Stimulated activated CD4-positive, alpha-beta T cell treated with anti-CD3 and anti-CD28 coated beads, TNF-alpha, amount 100 ng/mL, for 1 hour (primary cell): ENCODE results near the gene MCM3AP.
"Not testable (repeated sequence)": the region's sequence is repeated elsewhere in the genome, so short reads cannot be mapped to it uniquely, and the experiment has no call there.

ENCODE experiments used
- DNase-seq, 3 donors: peaks; one replicate each; pipeline ENCODE4 v3.0.0-alpha.2; 2020; ENCODE audit warnings: low read depth in 3 of 3, low spot score in 1 of 3

The MCM3AP gene

GRCh38 chr21:46243960-46244361 lies 41.5 kb downstream of the MCM3AP start:
- DNase-seq, result no peak

GRCh38 chr21:46243325-46243724 lies 42.1 kb downstream of the MCM3AP start:
- no peak for DNase-seq

DNA sequence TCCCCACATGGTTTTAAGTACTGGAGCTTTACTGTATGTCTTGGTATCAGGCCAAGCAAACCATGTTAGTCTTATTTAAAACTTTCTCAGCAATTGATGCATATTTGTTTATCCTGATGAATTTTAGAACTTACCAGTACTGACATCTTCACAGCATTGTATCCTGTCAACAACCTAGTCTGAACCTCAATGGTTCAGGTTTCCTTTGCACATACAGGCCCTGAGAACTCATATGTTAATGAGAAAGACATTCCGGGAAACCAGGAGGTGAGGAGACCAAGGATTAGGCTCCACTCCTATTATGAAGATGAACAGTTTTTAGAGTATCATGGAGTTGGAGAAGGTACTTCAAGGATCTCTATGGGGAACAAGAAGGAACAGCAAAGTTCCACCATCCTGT lies 43.8 kb downstream of the MCM3AP start:
- not testable (repeated sequence) for DNase-seq

DNA sequence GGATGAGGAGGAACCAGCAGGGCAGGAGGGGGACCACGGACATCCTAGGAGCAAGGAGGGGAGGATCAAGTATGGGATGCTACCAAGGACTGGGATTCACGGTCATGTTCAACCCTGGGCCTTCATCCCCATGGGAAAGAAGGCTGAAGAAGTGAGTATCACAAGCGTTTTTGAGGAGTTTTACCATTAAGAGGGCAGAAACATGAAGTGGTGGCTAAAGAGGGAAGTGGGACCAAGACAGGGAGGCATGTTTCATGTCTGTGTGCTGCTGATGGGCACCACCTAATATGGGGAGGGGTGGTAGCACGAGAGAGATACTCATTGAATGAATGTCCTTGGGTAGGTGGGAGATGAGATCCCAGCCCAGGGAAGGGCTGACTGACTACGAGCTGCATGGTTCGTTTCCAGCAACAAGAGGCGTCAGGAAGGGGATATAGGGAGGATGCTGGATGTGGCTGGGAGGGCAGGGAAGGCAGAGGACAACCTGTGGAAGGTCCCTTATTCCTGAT lies 45.5 kb downstream of the MCM3AP start:
- DNase-seq, result no peak

- no peak for DNase-seq
These were observed 47.9 kb downstream of the MCM3AP start for GRCh38 chr21:46237474-46237873.

DNA sequence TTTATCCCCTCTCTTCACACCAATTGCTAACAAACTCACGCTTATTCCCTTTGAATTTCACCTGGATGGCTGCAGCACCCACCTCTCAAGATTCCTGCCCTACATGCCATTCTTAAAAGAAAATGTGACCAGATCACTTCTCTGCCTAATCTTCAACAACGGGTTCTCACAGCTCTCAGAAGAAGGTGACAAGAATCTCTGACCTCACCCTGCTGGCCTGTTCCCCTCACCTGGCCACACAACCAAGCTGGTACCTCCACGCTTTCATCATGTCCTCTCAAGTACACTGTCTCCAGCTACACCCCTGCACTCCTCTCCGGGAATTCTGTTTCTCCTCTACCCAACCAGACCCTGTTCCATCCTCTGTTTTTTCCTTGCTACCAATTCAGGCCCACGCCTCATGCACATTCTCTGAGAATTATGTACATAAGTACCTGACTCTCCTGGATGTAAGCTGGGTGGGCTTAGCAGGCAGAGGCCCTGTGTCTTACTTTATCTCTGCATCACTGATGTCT lies 50.9 kb downstream of the MCM3AP start:
- DNase-seq, result no peak

DNA sequence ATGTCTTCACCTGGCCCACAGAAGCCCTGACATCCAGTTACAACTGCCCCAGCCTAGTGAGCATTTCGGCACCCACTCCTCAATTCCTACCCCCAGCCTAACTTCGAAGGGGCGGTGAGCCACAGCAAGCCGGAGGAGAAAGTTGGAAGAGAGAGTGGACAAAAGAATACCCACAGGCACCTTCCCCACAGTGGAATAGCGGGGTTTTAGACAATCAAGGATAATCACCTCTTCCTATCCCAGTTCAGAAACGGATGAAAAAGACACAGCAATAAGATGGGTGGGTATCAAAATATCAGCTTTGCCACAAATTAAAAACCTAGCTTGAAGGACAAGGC lies 55.5 kb downstream of the MCM3AP start:
- DNase-seq, result no peak

- no peak for DNase-seq
These were observed 56.1 kb downstream of the MCM3AP start for GRCh38 chr21:46229133-46229922.

- peak; percentile 90 to 99 (median 96) for DNase-seq
These were observed 56.9 kb downstream of the MCM3AP start, which contains the start of gene LSS for GRCh38 chr21:46228345-46229051. Gene LSS (minus strand): TSS chr21:46228774. CDS start chr21:46228745, 29 bp downstream.

GRCh38 chr21:46227811-46228344 lies 57.5 kb downstream of the MCM3AP start:
- no peak for DNase-seq

DNA sequence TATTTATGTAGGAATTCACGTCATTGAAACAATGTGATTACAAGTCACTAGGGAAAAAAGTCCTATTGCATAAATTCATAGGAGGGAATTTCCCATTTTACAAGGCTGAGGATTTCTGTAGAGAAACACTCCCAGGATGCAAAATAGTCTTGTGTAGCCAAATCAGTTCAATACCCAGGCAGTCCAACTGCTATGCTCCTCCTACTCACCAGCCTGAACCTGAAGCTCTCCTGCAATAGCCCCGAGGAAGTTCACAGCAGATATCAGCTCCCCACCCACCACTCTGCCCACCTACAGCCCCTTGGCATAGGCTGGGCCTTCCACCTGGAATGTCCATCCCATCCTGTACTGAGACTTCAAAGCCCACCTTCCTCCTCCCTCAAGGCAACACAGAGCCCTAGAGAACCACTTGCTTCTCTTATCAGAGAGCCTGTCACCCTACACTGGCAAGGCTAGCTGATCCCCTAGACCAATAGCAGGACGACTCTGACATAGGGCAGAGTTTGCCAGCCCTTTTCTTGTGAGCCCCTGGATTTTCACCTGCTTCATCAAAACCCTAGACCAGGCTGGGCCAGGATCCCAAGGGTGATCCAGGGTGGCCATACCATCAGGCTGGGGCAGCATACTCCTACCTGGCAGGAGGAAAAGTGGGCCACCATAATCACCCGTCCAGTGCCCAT lies 58.4 kb downstream of the MCM3AP start:
- no peak for DNase-seq

- no peak for DNase-seq
These were observed 59.3 kb downstream of the MCM3AP start for GRCh38 chr21:46226146-46226545.

DNA sequence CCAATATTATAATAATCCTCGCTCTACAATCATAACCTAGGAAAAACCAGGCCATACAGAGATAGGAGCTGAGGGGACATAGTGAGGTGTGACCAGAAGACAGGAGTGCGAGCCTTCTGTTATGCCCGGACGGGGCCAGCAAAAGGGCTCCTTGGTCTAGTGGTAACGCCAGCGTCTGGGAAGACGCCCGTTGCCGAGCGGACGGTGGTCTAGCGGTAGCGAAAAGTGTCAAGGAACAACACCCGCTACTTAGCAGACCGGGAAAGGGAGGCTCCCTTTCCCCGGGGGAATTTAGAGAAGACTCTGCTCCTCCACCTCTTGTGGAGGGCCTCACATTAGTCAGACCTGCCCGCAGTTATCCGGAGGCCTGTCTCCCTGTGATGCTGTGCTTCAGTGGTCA lies 61.8 kb downstream of the MCM3AP start:
- DNase-seq, result not testable (repeated sequence)

DNA sequence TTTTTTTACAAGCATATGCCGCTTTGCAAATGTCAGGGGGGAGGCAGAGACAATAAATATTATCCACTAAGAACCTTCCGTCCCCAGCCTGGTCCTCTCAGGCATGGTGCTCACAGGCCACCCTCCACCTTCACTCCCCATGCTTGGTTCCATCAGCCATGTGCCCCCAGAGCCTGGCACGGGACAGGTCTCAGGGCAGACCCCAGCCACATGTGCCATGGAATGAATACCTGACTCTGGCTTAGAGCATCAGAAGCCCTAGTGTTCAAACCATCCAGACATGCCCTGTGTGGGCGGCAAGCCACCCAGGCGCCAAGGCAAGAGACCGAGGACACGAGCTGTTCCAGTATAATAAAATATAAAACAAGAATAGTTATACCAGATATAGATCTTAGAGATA lies 62.2 kb downstream of the MCM3AP start:
- DNase-seq, result no peak

- no peak for DNase-seq
These were observed 62.8 kb downstream of the MCM3AP start for GRCh38 chr21:46222436-46223116.

DNA sequence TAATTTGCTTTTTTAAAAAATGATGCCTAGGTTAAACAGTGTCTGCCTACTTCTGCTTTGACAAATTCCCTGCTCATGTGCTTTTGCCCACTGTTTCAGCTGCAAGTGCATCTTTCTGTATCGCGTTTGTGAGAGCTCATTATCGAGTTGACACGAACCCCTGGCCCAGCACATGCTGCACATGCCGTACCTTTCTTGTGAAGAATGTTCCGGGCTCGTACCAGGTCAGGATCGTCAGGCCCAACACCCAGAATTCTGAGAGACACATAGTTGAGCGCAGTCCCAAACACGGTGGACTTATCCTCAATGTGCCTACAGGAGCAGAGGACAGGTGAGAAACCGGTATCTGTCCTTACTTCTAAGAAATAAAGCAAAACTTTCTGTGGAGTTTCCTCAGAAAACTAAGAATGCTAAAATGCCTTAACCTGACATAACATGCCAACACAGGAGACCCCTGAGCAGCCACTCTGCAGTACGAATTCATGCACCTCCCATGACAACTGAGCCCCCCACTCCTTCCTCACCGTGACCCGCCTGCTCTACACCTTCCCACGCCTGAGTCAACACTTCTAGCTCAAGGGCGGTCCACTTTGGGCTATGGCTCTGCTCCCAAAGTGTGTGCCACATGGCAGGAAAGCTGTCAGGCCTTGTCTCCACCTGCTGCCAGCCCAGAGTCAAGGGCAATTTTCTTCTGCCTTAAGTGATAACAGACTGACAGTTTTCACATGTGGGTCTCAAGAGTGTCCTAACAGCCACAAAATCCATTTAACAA lies 63.6 kb downstream of the MCM3AP start:
- no peak for DNase-seq

DNA sequence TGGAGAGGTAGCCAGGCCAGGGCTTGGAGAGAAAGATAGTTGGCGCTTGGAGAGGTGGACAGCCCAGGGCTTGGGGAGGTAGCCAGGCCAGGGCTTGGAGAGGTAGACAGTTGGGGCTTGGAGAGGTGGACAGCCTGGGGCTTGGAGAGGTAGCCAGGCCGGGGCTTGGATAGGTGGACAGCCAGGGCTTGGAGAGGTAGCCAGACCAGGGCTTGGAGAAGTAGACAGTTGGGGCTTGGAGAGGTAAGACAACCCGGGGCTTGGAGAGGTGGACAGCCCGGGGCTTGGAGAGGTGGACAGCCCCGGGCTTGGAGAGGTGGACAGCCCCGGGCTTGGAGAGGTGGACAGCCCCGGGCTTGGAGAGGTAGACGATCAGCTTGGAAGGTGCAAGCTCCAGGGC lies 64.6 kb downstream of the MCM3AP start:
- DNase-seq, result no peak

DNA sequence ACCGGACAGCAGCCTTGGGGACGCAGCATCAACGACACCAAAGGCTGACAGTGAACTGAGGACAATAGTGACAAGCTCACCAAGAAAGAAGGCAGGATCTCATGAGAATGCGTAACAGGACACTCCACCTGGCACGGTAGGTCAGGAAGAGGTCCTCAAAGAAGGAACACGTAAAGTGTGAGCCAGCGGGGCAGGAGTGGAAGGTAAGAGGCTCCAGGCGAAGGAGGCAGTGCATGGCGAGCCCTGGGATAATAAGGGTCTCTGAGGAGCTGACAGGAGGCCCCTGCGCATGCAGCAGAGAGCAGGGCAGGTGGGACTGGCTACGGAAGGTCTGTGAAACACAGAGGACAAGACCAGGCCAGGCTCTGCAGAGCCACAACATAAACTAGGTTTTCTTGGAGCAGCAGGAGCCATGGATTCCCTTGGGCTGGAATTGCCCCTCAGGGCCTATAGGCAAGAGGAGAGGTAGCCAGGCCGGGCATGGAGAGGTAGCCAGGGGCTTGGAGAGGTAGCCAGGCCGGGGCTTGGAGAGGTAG lies 65.1 kb downstream of the MCM3AP start:
- DNase-seq, result no peak

DNA sequence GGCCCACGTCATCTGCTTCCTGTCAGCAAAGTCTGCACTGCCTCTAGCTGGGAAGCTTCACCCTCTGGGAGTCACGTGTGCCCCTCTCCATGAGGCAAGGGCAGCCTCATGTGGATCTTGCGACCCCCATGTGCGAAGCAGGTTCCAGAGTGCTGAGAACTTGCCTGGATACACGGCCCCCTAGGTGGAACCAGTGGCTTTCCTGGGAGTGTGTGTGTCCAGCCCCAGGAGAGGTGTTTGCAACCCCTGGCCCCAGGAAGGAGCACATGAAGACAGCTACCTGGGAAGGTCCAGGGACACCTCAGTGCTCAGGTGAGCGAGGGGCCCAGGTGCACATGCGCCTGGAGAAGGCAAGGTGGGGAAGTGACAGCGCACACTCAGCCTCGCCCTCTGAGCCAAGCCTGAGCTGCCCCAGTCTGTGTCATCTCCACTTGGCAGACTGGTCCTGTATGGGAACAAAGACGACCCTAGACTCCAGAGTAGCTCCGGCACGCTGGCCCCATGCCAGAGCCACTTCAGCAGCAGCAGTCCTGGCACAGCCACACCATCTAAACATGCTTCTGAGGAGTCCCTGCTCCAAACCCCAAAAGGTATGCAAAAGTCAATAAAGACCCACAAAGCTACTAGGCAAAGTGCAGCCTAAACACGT lies 65.7 kb downstream of the MCM3AP start:
- no peak for DNase-seq
